SH-SY5Y (cell line): ENCODE data around the gene KIAA1755.

Source experiments
- GATA2 ChIP-seq: IDR thresholded peaks from 2 replicates; pipeline ENCODE4 v1.6.1; 2011; ENCODE audit warnings: mild to moderate bottlenecking, low read depth, low read length
- GATA3 ChIP-seq: IDR thresholded peaks from 2 replicates; pipeline ENCODE4 v1.6.1; 2011; ENCODE audit warnings: low read depth, mild to moderate bottlenecking, low read length, moderate library complexity

Gene KIAA1755

GRCh38 chr20:38275815-38276550 is 15.4 kb upstream of the KIAA1755 start:
- TF ChIP-seq GATA2 (no peak), GATA3 (no peak)

- TF ChIP-seq GATA3: no peak
- TF ChIP-seq GATA2: no peak
Measured at GRCh38 chr20:38272961-38273360, 12.4 kb upstream of the KIAA1755 start.

GRCh38 chr20:38272398-38272797 is 11.9 kb upstream of the KIAA1755 start:
- TF ChIP-seq GATA3: no peak
- no peak for TF ChIP-seq GATA2

GRCh38 chr20:38271608-38272120 is 11.1 kb upstream of the KIAA1755 start:
- TF ChIP-seq GATA2 (no peak), GATA3 (no peak)

GRCh38 chr20:38270869-38271605 is 10.5 kb upstream of the KIAA1755 start:
- TF ChIP-seq GATA3: no peak
- TF ChIP-seq GATA2: no peak

- no peak for TF ChIP-seq GATA2
- TF ChIP-seq GATA3: no peak
Measured at GRCh38 chr20:38269715-38270114, 9.2 kb upstream of the KIAA1755 start.

GRCh38 chr20:38269040-38269439 is 8.5 kb upstream of the KIAA1755 start:
- TF ChIP-seq GATA2 (no peak), GATA3 (no peak)

GRCh38 chr20:38267901-38268514 is 7.5 kb upstream of the KIAA1755 start:
- no peak for TF ChIP-seq GATA2
- no peak for TF ChIP-seq GATA3

- TF ChIP-seq GATA3 (no peak), GATA2 (no peak)
Measured at GRCh38 chr20:38267296-38267695, 6.8 kb upstream of the KIAA1755 start.

- TF ChIP-seq GATA2 (no peak), GATA3 (no peak)
Measured at GRCh38 chr20:38266426-38266825, 5.9 kb upstream of the KIAA1755 start.

GRCh38 chr20:38262931-38263330 is 2.4 kb upstream of the KIAA1755 start:
- TF ChIP-seq GATA2 (no peak), GATA3 (no peak)

- TF ChIP-seq GATA2 (no peak), GATA3 (no peak)
Measured at GRCh38 chr20:38261054-38261390, 487 bp upstream of the KIAA1755 start.

GRCh38 chr20:38260025-38260377 is 534 bp downstream of the KIAA1755 start:
- TF ChIP-seq GATA2: no peak
- no peak for TF ChIP-seq GATA3

- TF ChIP-seq GATA3 (no peak), GATA2 (no peak)
Measured at GRCh38 chr20:38258545-38259215, 1.9 kb downstream of the KIAA1755 start.

- TF ChIP-seq GATA3: no peak
- TF ChIP-seq GATA2: no peak
Measured at GRCh38 chr20:38256966-38257365, 3.6 kb downstream of the KIAA1755 start.
